WTC11 (cell line): ENCODE results near the gene IGSF9. TPM values are rescaled to one million over a fixed set of nuclear protein-coding genes. Genes with fewer than 3 reads are reported as not detected.

Experiments used
- ATAC-seq: fragments of 200-7000 bp; cut with Tn5 transposase; 2 replicates; pipeline ENCODE4 v1.10.0; 2021; ENCODE audit warnings: mild to moderate bottlenecking, moderate library complexity
- Bru-seq: library from RNA; stranded (reverse); fragments of 400-500 nt; gene quantifications from one replicate; lab custom pipeline; 2021; lab: Mats Ljungman, UMichigan
- CTCF ChIA-PET: fragments of 300-600 bp; sonication (Branson Sonifier 250); formaldehyde crosslinking; loops from one replicate; lab custom pipeline; 2021; ENCODE audit warnings: antibody characterized with exemption; lab: Charles Lee
- POLR2A ChIA-PET: fragments of 350-600 bp; sonication (Branson Sonifier 250); formaldehyde crosslinking; loops from one replicate; lab custom pipeline; 2021; ENCODE audit warnings: antibody characterized with exemption; lab: Charles Lee
- DNase-seq: peaks from one replicate; pipeline ENCODE4 v3.0.0; 2021; ENCODE audit warnings: low spot score
- H3K27ac Mint-ChIP-seq: 2 replicates; pipeline ENCODE4 v1.8.0; 2021; ENCODE audit warnings: mixed read lengths
- H3K27me3 Mint-ChIP-seq: 2 replicates; pipeline ENCODE4 v1.8.0; 2021; ENCODE audit warnings: low read depth, mild to moderate bottlenecking, moderate library complexity, mixed read lengths
- H3K36me3 Mint-ChIP-seq: 2 replicates; pipeline ENCODE4 v1.8.0; 2021; ENCODE audit warnings: mixed read lengths
- H3K4me1 Mint-ChIP-seq: 2 replicates; pipeline ENCODE4 v1.8.0; 2022; ENCODE audit warnings: mixed read lengths
- H3K4me3 Mint-ChIP-seq: 2 replicates; pipeline ENCODE4 v1.8.0; 2021; ENCODE audit warnings: mild to moderate bottlenecking, moderate library complexity, mixed read lengths
- H3K9me3 Mint-ChIP-seq: 2 replicates; pipeline ENCODE4 v1.8.0; 2021; ENCODE audit warnings: mixed read lengths
- ARID4B ChIP-seq: sonication (generic); formaldehyde crosslinking; IDR thresholded peaks from 2 replicates; pipeline ENCODE4 v1.8.0; 2023; ENCODE audit warnings: missing genetic modification reagents, mild to moderate bottlenecking, borderline replicate concordance
- CBFB ChIP-seq: sonication (generic); formaldehyde crosslinking; IDR thresholded peaks from 2 replicates; pipeline ENCODE4 v1.8.1; 2022; ENCODE audit warnings: mild to moderate bottlenecking, low read depth, missing genetic modification reagents
- CTCF ChIP-seq: fragments of 200-600 bp; IDR thresholded peaks from 2 replicates; pipeline ENCODE4 v1.8.0; 2022; ENCODE audit warnings: antibody characterized with exemption
- E2F5 ChIP-seq: sonication (generic); formaldehyde crosslinking; IDR thresholded peaks from 2 replicates; pipeline ENCODE4 v1.8.1; 2022; ENCODE audit warnings: mild to moderate bottlenecking, moderate library complexity, missing genetic modification reagents
- ERG ChIP-seq: fragments of 250-450 bp; sonication (Bioruptor Pico); IDR thresholded peaks from 2 replicates; pipeline ENCODE4 v1.8.0; 2021; ENCODE audit warnings: mild to moderate bottlenecking
- ETV6 ChIP-seq: sonication (generic); formaldehyde crosslinking; IDR thresholded peaks from 2 replicates; pipeline ENCODE4 v1.8.1; 2022; ENCODE audit warnings: mild to moderate bottlenecking, missing genetic modification reagents
- FOXK1 ChIP-seq: sonication (generic); formaldehyde crosslinking; IDR thresholded peaks from 2 replicates; pipeline ENCODE4 v1.8.0; 2022; ENCODE audit warnings: mild to moderate bottlenecking, moderate library complexity, missing genetic modification reagents
- FOXP1 ChIP-seq: sonication (generic); formaldehyde crosslinking; IDR thresholded peaks from 2 replicates; pipeline ENCODE4 v1.8.0; 2022; ENCODE audit warnings: missing genetic modification reagents, mild to moderate bottlenecking, moderate library complexity, borderline replicate concordance
- HMGXB4 ChIP-seq: sonication (generic); formaldehyde crosslinking; IDR thresholded peaks from 2 replicates; pipeline ENCODE4 v1.8.1; 2023; ENCODE audit warnings: mild to moderate bottlenecking, moderate library complexity, missing genetic modification reagents
- IRF2 ChIP-seq: sonication (generic); formaldehyde crosslinking; IDR thresholded peaks from 2 replicates; pipeline ENCODE4 v1.8.0; 2022; ENCODE audit warnings: low read depth, missing genetic modification reagents, borderline replicate concordance
- MAX ChIP-seq: sonication (generic); formaldehyde crosslinking; IDR thresholded peaks from 2 replicates; pipeline ENCODE4 v1.8.0; 2022; ENCODE audit warnings: mild to moderate bottlenecking, missing genetic modification reagents
- NFYB ChIP-seq: sonication (generic); formaldehyde crosslinking; conservative IDR thresholded peaks from 2 replicates; pipeline ENCODE4 v1.8.0; 2022; ENCODE audit warnings: low read depth, missing genetic modification reagents
- SP1 ChIP-seq: sonication (generic); formaldehyde crosslinking; conservative IDR thresholded peaks from 2 replicates; pipeline ENCODE4 v1.8.1; 2022; ENCODE audit warnings: missing genetic modification reagents
- USF1 ChIP-seq: sonication (generic); formaldehyde crosslinking; IDR thresholded peaks from 2 replicates; pipeline ENCODE4 v1.8.0; 2022; ENCODE audit warnings: mild to moderate bottlenecking, missing genetic modification reagents
- USF2 ChIP-seq: sonication (generic); formaldehyde crosslinking; IDR thresholded peaks from 2 replicates; pipeline ENCODE4 v1.8.1; 2023; ENCODE audit warnings: mild to moderate bottlenecking, missing genetic modification reagents, moderate library complexity
- ZBTB43 ChIP-seq: sonication (generic); formaldehyde crosslinking; IDR thresholded peaks from 2 replicates; pipeline ENCODE4 v1.8.1; 2023; ENCODE audit warnings: mild to moderate bottlenecking, missing genetic modification reagents
- ZNF121 ChIP-seq: sonication (generic); formaldehyde crosslinking; IDR thresholded peaks from 2 replicates; pipeline ENCODE4 v1.8.0; 2023; ENCODE audit warnings: missing genetic modification reagents
- ZNF219 ChIP-seq: sonication (generic); formaldehyde crosslinking; IDR thresholded peaks from 2 replicates; pipeline ENCODE4 v1.8.0; 2023; ENCODE audit warnings: missing genetic modification reagents, mild to moderate bottlenecking, borderline replicate concordance
- ZNF423 ChIP-seq: fragments of 250-450 bp; sonication (Bioruptor Pico); IDR thresholded peaks from 2 replicates; pipeline ENCODE4 v2.1.2; 2022; ENCODE audit warnings: mild to moderate bottlenecking, moderate library complexity
- long read RNA-seq, 3 experiments: library from RNA in 1 of 3; library from capped mRNA in 1 of 3; library from polyadenylated mRNA in 1 of 3; unstranded in 2 of 3; stranded (forward) in 1 of 3; transcript quantifications; one replicate each; pipeline ENCODE4 v2.0.0, GENCODE V29; 2021
- total RNA-seq: library from RNA; stranded (reverse); gene quantifications from 3 replicates; pipeline ENCODE4 v1.2.3, GENCODE V29; 2021

The IGSF9 gene
- total RNA-seq (16.4 to 19.4 TPM (median 18.8 TPM) in 3 replicates), Bru-seq, nascent RNA (percentile 63 among the genes with signal in this experiment)
- long read RNA-seq, experiment 1, full-length matches to known transcripts = 55 of 95 reads
- long read RNA-seq, experiment 1, partial matches to known transcripts = 17 of 95 reads
- long read RNA-seq, experiment 1, other reads (novel, unspliced or antisense) = 23 of 95 reads
- long read RNA-seq, experiment 2, full-length matches to known transcripts = 2 of 17 reads
- long read RNA-seq, experiment 2, partial matches to known transcripts = 12 of 17 reads
- long read RNA-seq, experiment 2, other reads (novel, unspliced or antisense) = 3 of 17 reads
- long read RNA-seq, experiment 3, partial matches to known transcripts = 1 of 1 reads
- long read RNA-seq, experiment 3, other reads (novel, unspliced or antisense) = 0 of 1 reads

GRCh38 chr1:159945483-159946241 is at the start of gene IGSF9:
Gene IGSF9, minus strand, starts transcription at chr1:159945613. Its CDS starts 2,159 bp downstream, at chr1:159943454.
- Mint-ChIP-seq H3K4me3 (peak within 1 kb of the TSS; percentile 89), H3K36me3 (no peaks in the 10 kb centered on the region), H3K9me3 (no peaks in the 10 kb centered on the region), H3K27me3 (no peaks in the 10 kb centered on the region; the same call in 1 of the 2 replicates), H3K4me1 (peaks cover 43% of the 10 kb centered on the region), H3K27ac (peak within 1 kb of the TSS; percentile 86)
- ATAC-seq (peak; percentile 90), DNase-seq (peak; percentile 98)
- TF ChIP-seq ZNF423 (peak; percentile 61), NFYB (peak; percentile 82), ERG (CRISPR knock-in tag) (no peak), SP1 (CRISPR knock-in tag) (peak; percentile 97), ZNF121 (no peak), ETV6 (CRISPR knock-in tag) (peak; percentile 37; the same call in 1 of the 2 replicates), ARID4B (CRISPR knock-in tag) (peak; percentile 57; the same call in 1 of the 2 replicates), CBFB (CRISPR knock-in tag) (peak; percentile 0; the same call in 1 of the 2 replicates), USF1 (CRISPR knock-in tag) (peak; percentile 78), ZBTB43 (CRISPR knock-in tag) (peak; percentile 63; the same call in 1 of the 2 replicates), E2F5 (peak; percentile 95), MAX (CRISPR knock-in tag) (peak; percentile 96), ZNF219 (no peak), FOXK1 (CRISPR knock-in tag) (peak; percentile 56), USF2 (CRISPR knock-in tag) (peak; percentile 79), HMGXB4 (CRISPR knock-in tag) (peak; percentile 40; the same call in 1 of the 2 replicates), CTCF (0 out of 2 replicates have a peak, but pooled peaks have one; percentile 24), FOXP1 (peak; percentile 43; the same call in 1 of the 2 replicates), IRF2 (no peak)
- ChIA-PET CTCF (interaction anchor here (0.6 to 5.8 kb wide), 25 partner anchors 9 to 170 kb away, joined by 3 to 100 read pairs (median 4); partner anchors contain the start of genes ATP1A2, KCNJ9 and TAGLN2), POLR2A (interaction anchor here (0.6 to 2.9 kb wide), 7 partner anchors 8 to 62 kb away, joined by 3 to 8 read pairs (median 3); partner anchors contain the start of gene SLAMF9)
